HG03039 (cell line): Measurements from ENCODE around the gene CHTOP.
A peak's percentile ranks its signal among the peaks of the same experiment; 100 is the strongest.
"Not testable (repeated sequence)": the region's sequence is repeated elsewhere in the genome, so short reads cannot be mapped to it uniquely, and the experiment has no call there.

Experiments used
- ATAC-seq: cut with Tn5 transposase; IDR thresholded peaks from one replicate; pipeline ENCODE4 v1.9.1; 2021; ENCODE audit warnings: mild to moderate bottlenecking, moderate library complexity; ENCODE audit not compliant: unreplicated experiment

Gene CHTOP

GRCh38 chr1:153633754-153634665, at the start of gene CHTOP:
Gene CHTOP, plus strand, starts transcription at chr1:153634066. Its CDS starts 2,523 bp downstream, at chr1:153636589.
- ATAC-seq, result peak; percentile 79

- no peak for ATAC-seq
These were observed 48.9 kb upstream of the CHTOP start for GRCh38 chr1:153585006-153585405.

GRCh38 chr1:153586347-153586746, 47.5 kb upstream of the CHTOP start:
- ATAC-seq, result no peak

- no peak for ATAC-seq
These were observed 46.6 kb upstream of the CHTOP start for GRCh38 chr1:153587314-153587713.

GRCh38 chr1:153588033-153588432, 45.8 kb upstream of the CHTOP start:
- ATAC-seq, result not testable (repeated sequence)

GRCh38 chr1:153588482-153588881, 45.4 kb upstream of the CHTOP start:
- no peak for ATAC-seq

GRCh38 chr1:153592748-153593147, 41.1 kb upstream of the CHTOP start:
- ATAC-seq, result no peak

- no peak for ATAC-seq
These were observed 36.7 kb upstream of the CHTOP start for GRCh38 chr1:153597206-153597605.

- ATAC-seq, result peak; percentile 89
These were observed 35.3 kb upstream of the CHTOP start for GRCh38 chr1:153598309-153599172.

- ATAC-seq, result no peak
These were observed 34.0 kb upstream of the CHTOP start for GRCh38 chr1:153599847-153600246.

- no peak for ATAC-seq
These were observed 31.1 kb upstream of the CHTOP start for GRCh38 chr1:153602749-153603148.

GRCh38 chr1:153606194-153606593, 27.7 kb upstream of the CHTOP start:
- no peak for ATAC-seq

GRCh38 chr1:153607381-153607780, 26.5 kb upstream of the CHTOP start:
- ATAC-seq, result no peak

- no peak for ATAC-seq
These were observed 25.7 kb upstream of the CHTOP start for GRCh38 chr1:153608089-153608682.

- no peak for ATAC-seq
These were observed 24.9 kb upstream of the CHTOP start for GRCh38 chr1:153608742-153609584.

- no peak for ATAC-seq
These were observed 24.3 kb upstream of the CHTOP start for GRCh38 chr1:153609585-153609907.

- no peak for ATAC-seq
These were observed 23.5 kb upstream of the CHTOP start for GRCh38 chr1:153610334-153610733.

- ATAC-seq, result no peak
These were observed 23.0 kb upstream of the CHTOP start for GRCh38 chr1:153610811-153611301.

- no peak for ATAC-seq
These were observed 22.5 kb upstream of the CHTOP start for GRCh38 chr1:153611356-153611755.

GRCh38 chr1:153612111-153612754, 21.6 kb upstream of the CHTOP start:
- no peak for ATAC-seq
